Uterus (tissue), 4 donors: ENCODE measurements around the gene CSTB. TPM values are rescaled to one million over a fixed set of nuclear protein-coding genes. Genes with fewer than 3 reads are reported as not detected.
A peak's percentile ranks its signal among the peaks of the same experiment; 100 is the strongest.

Experiments
- DNase-seq, 2 donors: peaks; one replicate each; pipeline ENCODE4 v3.0.0-alpha.2; 2019 to 2020
- H3K27ac ChIP-seq, 2 donors: fragments of 200-600 bp; sonication (generic); 1 replicate in 1 of 2; 2 replicates in 1 of 2; pipeline ENCODE4 v1.5.1; 2016 to 2018
- H3K27me3 ChIP-seq, 2 donors: fragments of 200-600 bp; sonication (generic); one replicate each; pipeline ENCODE4 v1.5.1; 2018 to 2019; ENCODE audit warnings: control low read depth in 1 of 2
- H3K36me3 ChIP-seq, 2 donors: fragments of 200-600 bp; sonication (generic); one replicate each; pipeline ENCODE4 v1.5.1; 2019; ENCODE audit warnings: control low read depth in 1 of 2
- H3K4me1 ChIP-seq, 2 donors: fragments of 200-600 bp; sonication (generic); one replicate each; pipeline ENCODE4 v1.5.1; 2018 to 2019; ENCODE audit warnings: control low read depth in 1 of 2
- H3K4me3 ChIP-seq, 2 donors: fragments of 200-600 bp; sonication (generic); 1 replicate in 1 of 2; 2 replicates in 1 of 2; pipeline ENCODE4 v1.5.1; 2018 to 2019; ENCODE audit warnings: mild to moderate bottlenecking in 1 of 2
- H3K9me3 ChIP-seq, 2 donors: fragments of 200-600 bp; sonication (generic); one replicate each; pipeline ENCODE4 v1.5.1; 2019; ENCODE audit warnings: control low read depth in 1 of 2
- CTCF ChIP-seq, 4 experiments: fragments of 200-600 bp in 2 of 4; fragments of 450-650 bp in 2 of 4; sonication (generic) in 2 of 4; IDR thresholded peaks; one replicate each; pipeline ENCODE4 v1.5.1; 2016 to 2019; ENCODE audit warnings: antibody characterized with exemption in 4 of 4, mild to moderate bottlenecking in 2 of 4, moderate library complexity in 1 of 4
- POLR2A ChIP-seq, 2 donors: fragments of 450-650 bp; IDR thresholded peaks; one replicate each; pipeline ENCODE4 v1.6.1; 2016; ENCODE audit warnings: antibody characterized with exemption in 2 of 2, mild to moderate bottlenecking in 1 of 2, moderate library complexity in 1 of 2
- intact Hi-C: fragments of 100-400 bp; cut with DNase I; formaldehyde crosslinking; loops from one replicate; pipeline ENCODE4 v1.15.1; 2023; ENCODE audit warnings: low total_unique reads
- total RNA-seq, 4 donors: library from RNA; depleted of rRNA in 3 of 4; stranded (reverse); fragments of >200 nt in 3 of 4; gene quantifications; one replicate each; pipeline versions ENCODE4 v1.1.0 to v1.2.4, GENCODE V29; 2014 to 2023
- donor health status: DM: yes; HTN: yes; CAD: no.

Gene CSTB
- total RNA-seq, 4 donors from 2014 or later, result 2.0 to 31.2 (median 5.6) TPM

- Histone ChIP-seq H3K36me3 (no peaks in the 10 kb centered on the region), H3K4me1 (no peaks in the 10 kb centered on the region), H3K27ac (no peak overlapping the region), H3K9me3 (no peaks in the 10 kb centered on the region), H3K4me3 (no peak overlapping the region), H3K27me3 (no peaks in the 10 kb centered on the region)
- no peak for DNase-seq
- intact Hi-C loops, result loop anchor here (10.0 kb wide), 1 partner anchor 64 kb away; the partner anchor contains the start of gene PDXK
- no peak for TF ChIP-seq CTCF (IDR thresholded peaks at IDR 0.05)
- TF ChIP-seq POLR2A (IDR thresholded peaks at IDR 0.05), result no peak
These were observed 2.6 kb upstream of the CSTB start for GRCh38 chr21:43778469-43779335.

GRCh38 chr21:43777953-43778352 is 1.8 kb upstream of the CSTB start:
- no peak overlapping the region for H3K27ac ChIP-seq
- no peak for DNase-seq
- intact Hi-C loops, result loop anchor here (10.0 kb wide), 1 partner anchor 63 kb away; the partner anchor contains the start of gene PDXK

GRCh38 chr21:43775190-43775589 is 918 bp downstream of the CSTB start:
- Histone ChIP-seq H3K4me3 (peak overlapping the region; percentile 50 to 93), H3K9me3 (no peaks in the 10 kb centered on the region), H3K27me3 (no peaks in the 10 kb centered on the region), H3K36me3 (no peaks in the 10 kb centered on the region), H3K27ac (peak overlapping the region in 1 of 2 donors; percentile 84), H3K4me1 (no peaks in the 10 kb centered on the region)
- no peak for DNase-seq
- intact Hi-C loops, result loop anchor here (10.0 kb wide), 1 partner anchor 60 kb away; the partner anchor contains the start of gene PDXK
- TF ChIP-seq CTCF (IDR thresholded peaks at IDR 0.05), result no peak
- no peak for TF ChIP-seq POLR2A (IDR thresholded peaks at IDR 0.05)

More at GRCh38 chr21:43777953-43778352, 1.8 kb upstream of the CSTB start:
- TF ChIP-seq CTCF (IDR thresholded peaks at IDR 0.05) (no peak), POLR2A (IDR thresholded peaks at IDR 0.05) (no peak)
- Histone ChIP-seq H3K4me1 (no peaks in the 10 kb centered on the region), H3K4me3 (no peak overlapping the region), H3K27me3 (no peaks in the 10 kb centered on the region), H3K9me3 (no peaks in the 10 kb centered on the region), H3K36me3 (no peaks in the 10 kb centered on the region)

- TF ChIP-seq CTCF (IDR thresholded peaks at IDR 0.05), result no peak
- no peak for TF ChIP-seq POLR2A (IDR thresholded peaks at IDR 0.05)
- Histone ChIP-seq H3K4me3 (no peak overlapping the region), H3K27ac (no peak overlapping the region), H3K36me3 (no peaks in the 10 kb centered on the region), H3K4me1 (no peaks in the 10 kb centered on the region), H3K27me3 (no peaks in the 10 kb centered on the region), H3K9me3 (no peaks in the 10 kb centered on the region)
- intact Hi-C loops, result loop anchor here (10.0 kb wide), 1 partner anchor 59 kb away; the partner anchor contains the start of gene PDXK
- DNase-seq, result no peak
These were observed 1.9 kb downstream of the CSTB start for GRCh38 chr21:43774163-43774562.

GRCh38 chr21:43772425-43772821 is 3.7 kb downstream of the CSTB start:
- H3K27ac ChIP-seq, result no peak overlapping the region
- H3K9me3 ChIP-seq, result no peaks in the 10 kb centered on the region
- no peaks in the 10 kb centered on the region for H3K36me3 ChIP-seq
- no peaks in the 10 kb centered on the region for H3K27me3 ChIP-seq
- DNase-seq, result no peak
- TF ChIP-seq CTCF (IDR thresholded peaks at IDR 0.05), result no peak
- no peak for TF ChIP-seq POLR2A (IDR thresholded peaks at IDR 0.05)
- H3K4me3 ChIP-seq, result no peak overlapping the region
- H3K4me1 ChIP-seq, result peaks cover 0 to 5% of the 10 kb centered on the region in 2 donors
- intact Hi-C loops, result loop anchor here (10.0 kb wide), 1 partner anchor 58 kb away; the partner anchor contains the start of gene PDXK
